ENCODE measurements around the gene PDIA6. TPM values are rescaled to one million over a fixed set of nuclear protein-coding genes. Genes with fewer than 3 reads are reported as not detected.

Gene PDIA6
- total and polyA plus RNA-seq, 9 of the 15 experiments (the other 6 are each of a cell fraction or from before 2014, with no cell fraction given): 166 to 268 (median 229) TPM

DNA sequence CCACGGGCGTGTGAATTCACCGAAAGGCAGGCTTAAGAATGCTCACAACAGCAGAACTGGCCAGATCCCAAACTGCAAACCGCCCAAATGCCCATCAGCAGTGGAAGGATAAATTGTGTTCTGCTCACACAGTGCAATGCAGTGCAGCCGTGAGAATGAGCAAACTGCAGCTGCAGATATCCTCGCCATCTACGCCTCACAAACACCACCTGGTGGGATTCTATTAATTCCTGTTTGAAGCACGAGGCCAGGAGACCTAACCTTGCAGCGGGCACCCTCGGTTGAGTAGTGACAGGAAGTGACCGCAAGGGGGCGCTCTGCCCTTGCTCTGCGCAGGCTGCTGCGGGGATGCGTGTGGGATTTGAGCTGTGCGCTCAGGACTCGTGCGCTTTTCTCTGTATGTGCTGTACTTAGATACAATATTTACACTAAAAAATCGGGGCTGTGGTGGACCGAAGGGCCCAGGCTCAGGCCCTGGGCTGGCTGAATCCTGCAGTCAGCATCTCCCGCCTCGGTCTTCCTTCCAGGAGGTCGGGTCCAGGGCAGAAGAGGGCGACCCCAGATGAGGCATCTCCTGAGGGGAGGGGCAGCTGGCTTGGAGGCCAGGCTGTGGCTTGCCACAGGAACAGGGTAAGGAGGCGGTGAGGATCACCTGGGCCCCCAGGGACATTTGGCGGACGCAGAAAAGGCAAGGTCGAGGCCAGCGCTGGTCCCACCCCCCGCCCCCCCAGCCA lies 19.8 kb upstream of the PDIA6 start (continued):
- TF ChIP-seq TGIF2 (CRISPR knock-in tag; IDR thresholded peaks at IDR 0.05): no peak
- TF ChIP-seq, protein P1, sequence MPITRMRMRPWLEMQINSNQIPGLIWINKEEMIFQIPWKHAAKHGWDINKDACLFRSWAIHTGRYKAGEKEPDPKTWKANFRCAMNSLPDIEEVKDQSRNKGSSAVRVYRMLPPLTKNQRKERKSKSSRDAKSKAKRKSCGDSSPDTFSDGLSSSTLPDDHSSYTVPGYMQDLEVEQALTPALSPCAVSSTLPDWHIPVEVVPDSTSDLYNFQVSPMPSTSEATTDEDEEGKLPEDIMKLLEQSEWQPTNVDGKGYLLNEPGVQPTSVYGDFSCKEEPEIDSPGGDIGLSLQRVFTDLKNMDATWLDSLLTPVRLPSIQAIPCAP (CRISPR knock-in tag; IDR thresholded peaks at IDR 0.05; ENCODE audit: borderline replicate concordance): no peak
- TF ChIP-seq HES1 (IDR thresholded peaks at IDR 0.05; ENCODE audit: low read depth): no peak
- TF ChIP-seq HDAC1 (IDR thresholded peaks at IDR 0.05): no peak
- TF ChIP-seq BDP1 (IDR thresholded peaks at IDR 0.05; ENCODE audit: insufficient read depth, insufficient read length): no peak
- no peak for TF ChIP-seq SMARCA5 (IDR thresholded peaks at IDR 0.05)
- no peak for TF ChIP-seq XRCC4 (IDR thresholded peaks at IDR 0.05; ENCODE audit: extremely low read depth, insufficient read depth, insufficient read length)
- TF ChIP-seq ATF2 (CRISPR knock-in tag; IDR thresholded peaks at IDR 0.05): no peak
- TF ChIP-seq MTA2 (IDR thresholded peaks at IDR 0.05; ENCODE audit: low read depth): no peak
- no peak for TF ChIP-seq ZNF318 (IDR thresholded peaks at IDR 0.05; ENCODE audit: borderline replicate concordance in 1 of 2, low read depth in 1 of 2)
- no peak for TF ChIP-seq ZNF184 (CRISPR knock-in tag; IDR thresholded peaks at IDR 0.05)
- TF ChIP-seq POU5F1 (IDR thresholded peaks at IDR 0.05; ENCODE audit: borderline replicate concordance, low read depth, low read length, partially characterized antibody): no peak
- no peak for TF ChIP-seq ZBTB17 (CRISPR knock-in tag; IDR thresholded peaks at IDR 0.05)
- TF ChIP-seq ARID2 (IDR thresholded peaks at IDR 0.05): no peak

Data from K562 (cell line).